ENCODE measurements around the gene ELMO3.

Gene ELMO3

GRCh38 chr16:67199011-67199807 lies at the start of gene ELMO3:
TSS of gene ELMO3 (plus strand) at chr16:67199131. CDS start at chr16:67199327, 196 bp downstream.
- no peak for DNase-seq

GRCh38 chr16:67149276-67150046 lies 49.5 kb upstream of the ELMO3 start:
- DNase-seq: no peak

- DNase-seq: peak; percentile 40
Measured at GRCh38 chr16:67150047-67150832, 48.7 kb upstream of the ELMO3 start.

- DNase-seq: peak; percentile 29
Measured at GRCh38 chr16:67150833-67151396, 48.0 kb upstream of the ELMO3 start, which contains the start of gene B3GNT9. TSS of gene B3GNT9 (minus strand) at chr16:67150998. CDS start at chr16:67150485, 513 bp downstream.

GRCh38 chr16:67151431-67152097 lies 47.4 kb upstream of the ELMO3 start:
- DNase-seq: no peak

GRCh38 chr16:67154578-67155294 lies 44.2 kb upstream of the ELMO3 start:
- DNase-seq: no peak

GRCh38 chr16:67155295-67156142 lies 43.4 kb upstream of the ELMO3 start:
- DNase-seq: peak; percentile 73

GRCh38 chr16:67156143-67156844 lies 42.6 kb upstream of the ELMO3 start:
- DNase-seq: no peak

- no peak for DNase-seq
Measured at GRCh38 chr16:67157106-67157748, 41.7 kb upstream of the ELMO3 start.

- no peak for DNase-seq
Measured at GRCh38 chr16:67157892-67158635, 40.9 kb upstream of the ELMO3 start.

- peak; percentile 80 for DNase-seq
Measured at GRCh38 chr16:67158637-67159600, 40.0 kb upstream of the ELMO3 start.

- no peak for DNase-seq
Measured at GRCh38 chr16:67161595-67162058, 37.3 kb upstream of the ELMO3 start.

GRCh38 chr16:67162506-67163163 lies 36.3 kb upstream of the ELMO3 start:
- DNase-seq: no peak

- DNase-seq: peak; percentile 44
Measured at GRCh38 chr16:67163164-67163998, 35.5 kb upstream of the ELMO3 start.

- no peak for DNase-seq
Measured at GRCh38 chr16:67163999-67164558, 34.9 kb upstream of the ELMO3 start.

All from activated effector memory CD4-positive, alpha-beta T cell treated with Interleukin-2 at 50 U/mL for 16 hours (primary cell).